HCT116 (cell line): ENCODE results near the gene NFIA. TPM values are rescaled to one million over a fixed set of nuclear protein-coding genes. Genes with fewer than 3 reads are reported as not detected.

Source experiments
- ATAC-seq: fragments of 200-7000 bp; cut with Tn5 transposase; 2 replicates; pipeline ENCODE4 v1.9.1; 2020; ENCODE audit warnings: mild to moderate bottlenecking, moderate library complexity
- BruUV-seq: library from RNA; stranded (reverse); fragments of 400-500 nt; replicated peaks from 2 replicates; lab custom pipeline; 2021; lab: Mats Ljungman, UMichigan
- CTCF ChIA-PET: fragments of 300-600 bp; sonication (Branson Sonifier 250); formaldehyde crosslinking; loops from one replicate; lab custom pipeline; 2021; ENCODE audit warnings: antibody characterized with exemption; lab: Charles Lee
- POLR2A ChIA-PET: fragments of 300-600, 350-600 bp; sonication (Branson Sonifier 250); formaldehyde crosslinking; loops from one replicate; lab custom pipeline; 2021; ENCODE audit warnings: antibody characterized with exemption; lab: Charles Lee
- RAD21 ChIA-PET, 2 experiments: fragments of 300-600 bp; sonication (Branson Sonifier 250); formaldehyde crosslinking; loops; one replicate each; lab custom pipeline; 2023; ENCODE audit warnings: low total read pairs in 2 of 2; ENCODE audit not compliant: uncharacterized antibody in 2 of 2, unreplicated experiment in 2 of 2, low non-redundant PET in 1 of 2; lab: Charles Lee
- DNase-seq: peaks from one replicate; pipeline ENCODE4 v3.0.0-alpha.2; 2010; ENCODE audit warnings: low read depth, low spot score
- H2AFZ ChIP-seq: fragments of 200-600 bp; shearing (Covaris generic), sonication (generic); 2 replicates; pipeline ENCODE4 v1.6.1; 2017; ENCODE audit warnings: low read depth, mixed run types, mixed read lengths, antibody characterized with exemption, low read length; ENCODE audit not compliant: poor library complexity, severe bottlenecking
- H3K27ac ChIP-seq: 2 replicates; pipeline ENCODE4 v1.5.1; 2012; ENCODE audit warnings: low read depth, low read length
- H3K27me3 ChIP-seq: fragments of 200-600 bp; sonication (generic); 2 replicates; pipeline ENCODE4 v1.6.1; 2016; ENCODE audit warnings: mixed run types, low read length, mixed read lengths; ENCODE audit not compliant: insufficient read depth
- H3K36me3 ChIP-seq, 2 experiments: fragments of 200-500 bp in 1 of 2; fragments of 200-600 bp in 1 of 2; sonication (Bioruptor generic) in 1 of 2; sonication (generic) in 1 of 2; 2 replicates each; pipeline versions ENCODE4 v1.5.1 to v1.6.1; 2014 to 2016; ENCODE audit warnings: low read length in 2 of 2, inconsistent platforms in 1 of 2, mixed read lengths in 1 of 2, mixed run types in 1 of 2; ENCODE audit not compliant: insufficient read depth in 2 of 2, control insufficient read depth in 1 of 2
- H3K4me1 ChIP-seq, 2 experiments: fragments of 200-600 bp in 1 of 2; sonication (generic) in 1 of 2; 2 replicates each; pipeline versions ENCODE4 v1.5.1 to v1.6.1; 2012 to 2017; ENCODE audit warnings: low read length in 2 of 2, inconsistent platforms in 1 of 2, mild to moderate bottlenecking in 1 of 2, mixed read lengths in 1 of 2, mixed run types in 1 of 2, moderate library complexity in 1 of 2; ENCODE audit not compliant: insufficient read depth in 2 of 2, control insufficient read depth in 1 of 2
- H3K4me2 ChIP-seq: fragments of 200-600 bp; sonication (generic); 2 replicates; pipeline ENCODE4 v1.6.1; 2017; ENCODE audit warnings: mixed run types, low read length, mixed read lengths
- H3K4me3 ChIP-seq, 2 experiments: fragments of 200-600 bp in 1 of 2; sonication (generic) in 1 of 2; replicated peaks in 1 of 2; 2 replicates each; pipeline ENCODE4 v1.5.1; 2011 to 2016; ENCODE audit warnings: low read length in 2 of 2, control low read depth in 1 of 2, low read depth in 1 of 2, mild to moderate bottlenecking in 1 of 2, mixed read lengths in 1 of 2, mixed run types in 1 of 2
- H3K79me2 ChIP-seq: fragments of 200-600 bp; sonication (generic); 2 replicates; pipeline ENCODE4 v1.6.1; 2017; ENCODE audit warnings: mild to moderate bottlenecking, mixed run types, low read length, moderate library complexity, mixed read lengths; ENCODE audit not compliant: insufficient read depth
- H3K9ac ChIP-seq: fragments of 200-600 bp; sonication (generic); 2 replicates; pipeline ENCODE4 v1.6.1; 2016; ENCODE audit warnings: low read length, mixed read lengths
- H3K9me2 ChIP-seq: fragments of 200-600 bp; sonication (generic), shearing (Covaris generic); 2 replicates; pipeline ENCODE4 v1.6.1; 2017; ENCODE audit warnings: mixed run types, mild to moderate bottlenecking, moderate library complexity; ENCODE audit not compliant: insufficient read depth
- H3K9me3 ChIP-seq, 2 experiments: fragments of 200-500 bp in 1 of 2; fragments of 200-600 bp in 1 of 2; sonication (Bioruptor generic) in 1 of 2; sonication (generic) in 1 of 2; 2 replicates each; pipeline ENCODE4 v1.6.1; 2014 to 2017; ENCODE audit warnings: low read length in 2 of 2, mixed read lengths in 2 of 2, inconsistent platforms in 1 of 2, low read depth in 1 of 2, mild to moderate bottlenecking in 1 of 2, mixed run types in 1 of 2, moderate library complexity in 1 of 2; ENCODE audit not compliant: control insufficient read depth in 1 of 2, insufficient read depth in 1 of 2
- H4K20me1 ChIP-seq: fragments of 200-600 bp; sonication (generic), shearing (Covaris generic); 2 replicates; pipeline ENCODE4 v1.6.1; 2017; ENCODE audit warnings: mixed run types, mild to moderate bottlenecking, moderate library complexity; ENCODE audit not compliant: insufficient read depth
- CEBPB ChIP-seq: IDR thresholded peaks from 2 replicates; pipeline ENCODE4 v1.6.1; 2012; ENCODE audit warnings: low read depth
- EGR1 ChIP-seq: IDR thresholded peaks from 2 replicates; pipeline ENCODE4 v1.6.1; 2012; ENCODE audit warnings: low read depth
- EZH2 ChIP-seq: fragments of 200-600 bp; sonication (generic); IDR thresholded peaks from 2 replicates; pipeline ENCODE4 v1.6.1; 2017; ENCODE audit warnings: antibody characterized with exemption, mixed run types
- FOSL1 ChIP-seq: IDR thresholded peaks from 2 replicates; pipeline ENCODE4 v1.6.1; 2012; ENCODE audit warnings: low read depth
- POLR2AphosphoS5 ChIP-seq: IDR thresholded peaks from 2 replicates; pipeline ENCODE4 v1.6.1; 2011; ENCODE audit warnings: mild to moderate bottlenecking, low read depth, low read length, moderate library complexity
- TCF7L2 ChIP-seq: IDR thresholded peaks from 2 replicates; pipeline ENCODE4 v1.7.0; 2011; ENCODE audit warnings: borderline replicate concordance, inconsistent platforms; ENCODE audit not compliant: insufficient read depth, insufficient read length; ENCODE audit errors: extremely low read depth
- YY1 ChIP-seq: IDR thresholded peaks from 2 replicates; pipeline ENCODE4 v1.6.1; 2011; ENCODE audit warnings: low read length, low read depth, moderate library complexity, mild to moderate bottlenecking; ENCODE audit not compliant: insufficient replicate concordance; ENCODE audit errors: extremely low read depth
- ZBTB33 ChIP-seq: IDR thresholded peaks from 2 replicates; pipeline ENCODE4 v1.6.1; 2011; ENCODE audit warnings: mild to moderate bottlenecking, low read length, moderate library complexity; ENCODE audit not compliant: insufficient replicate concordance; ENCODE audit errors: extremely low read depth
- ZNF274 ChIP-seq: fragments of 200-500 bp; sonication (Bioruptor generic); IDR thresholded peaks from 2 replicates; pipeline ENCODE4 v1.6.1; 2014; ENCODE audit warnings: mild to moderate bottlenecking, low read depth, low read length, inconsistent platforms
- intact Hi-C: fragments of 100-400 bp; cut with micrococcal nuclease; formaldehyde crosslinking; loops from 2 replicates; pipeline ENCODE4 v1.10.0; 2022
- total RNA-seq: library from RNA; stranded (reverse); gene quantifications from one replicate; pipeline ENCODE4 v1.2.1, GENCODE V29; 2021; ENCODE audit not compliant: unreplicated experiment
- TF ChIP-seq, protein P1 (sequence below): IDR thresholded peaks from 2 replicates; pipeline ENCODE4 v1.6.1; 2012; ENCODE audit warnings: low read depth

The NFIA gene
- total RNA-seq, 1 experiment from 2014 or later: 17.2 TPM

GRCh38 chr1:61293986-61294504, 211.7 kb downstream of the NFIA start:
- Histone ChIP-seq H3K27me3 (no peaks in the 10 kb centered on the region), H3K27ac (no peak overlapping the region)
- intact Hi-C loops: no loop called here

GRCh38 chr1:61294930-61295329, 212.6 kb downstream of the NFIA start:
- H2AFZ ChIP-seq: no peak overlapping the region
- BruUV-seq: no TSS peak
- H3K4me3 ChIP-seq: no peak overlapping the region
- no peak overlapping the region for H3K27ac ChIP-seq
- ChIA-PET RAD21 (no interaction called here), CTCF (no interaction called here), POLR2A (no interaction called here)
- no peaks in the 10 kb centered on the region for H3K79me2 ChIP-seq
- ATAC-seq (no peak), DNase-seq (no peak)
- no peaks in the 10 kb centered on the region for H3K27me3 ChIP-seq
- intact Hi-C loops: no loop called here
- H3K9me3 ChIP-seq: no peaks in the 10 kb centered on the region
- H3K4me1 ChIP-seq: no peaks in the 10 kb centered on the region
- no peak overlapping the region for H3K9ac ChIP-seq
- no peaks in the 10 kb centered on the region for H3K36me3 ChIP-seq
- H3K4me2 ChIP-seq: no peak overlapping the region
- no peaks in the 10 kb centered on the region for H4K20me1 ChIP-seq
- H3K9me2 ChIP-seq: no peaks in the 10 kb centered on the region
- TF ChIP-seq YY1: no peak
- TF ChIP-seq, protein P1, sequence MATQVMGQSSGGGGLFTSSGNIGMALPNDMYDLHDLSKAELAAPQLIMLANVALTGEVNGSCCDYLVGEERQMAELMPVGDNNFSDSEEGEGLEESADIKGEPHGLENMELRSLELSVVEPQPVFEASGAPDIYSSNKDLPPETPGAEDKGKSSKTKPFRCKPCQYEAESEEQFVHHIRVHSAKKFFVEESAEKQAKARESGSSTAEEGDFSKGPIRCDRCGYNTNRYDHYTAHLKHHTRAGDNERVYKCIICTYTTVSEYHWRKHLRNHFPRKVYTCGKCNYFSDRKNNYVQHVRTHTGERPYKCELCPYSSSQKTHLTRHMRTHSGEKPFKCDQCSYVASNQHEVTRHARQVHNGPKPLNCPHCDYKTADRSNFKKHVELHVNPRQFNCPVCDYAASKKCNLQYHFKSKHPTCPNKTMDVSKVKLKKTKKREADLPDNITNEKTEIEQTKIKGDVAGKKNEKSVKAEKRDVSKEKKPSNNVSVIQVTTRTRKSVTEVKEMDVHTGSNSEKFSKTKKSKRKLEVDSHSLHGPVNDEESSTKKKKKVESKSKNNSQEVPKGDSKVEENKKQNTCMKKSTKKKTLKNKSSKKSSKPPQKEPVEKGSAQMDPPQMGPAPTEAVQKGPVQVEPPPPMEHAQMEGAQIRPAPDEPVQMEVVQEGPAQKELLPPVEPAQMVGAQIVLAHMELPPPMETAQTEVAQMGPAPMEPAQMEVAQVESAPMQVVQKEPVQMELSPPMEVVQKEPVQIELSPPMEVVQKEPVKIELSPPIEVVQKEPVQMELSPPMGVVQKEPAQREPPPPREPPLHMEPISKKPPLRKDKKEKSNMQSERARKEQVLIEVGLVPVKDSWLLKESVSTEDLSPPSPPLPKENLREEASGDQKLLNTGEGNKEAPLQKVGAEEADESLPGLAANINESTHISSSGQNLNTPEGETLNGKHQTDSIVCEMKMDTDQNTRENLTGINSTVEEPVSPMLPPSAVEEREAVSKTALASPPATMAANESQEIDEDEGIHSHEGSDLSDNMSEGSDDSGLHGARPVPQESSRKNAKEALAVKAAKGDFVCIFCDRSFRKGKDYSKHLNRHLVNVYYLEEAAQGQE: no peak
- no peak for TF ChIP-seq ZNF274
- no peak for TF ChIP-seq CEBPB
- no peak for TF ChIP-seq EGR1
- TF ChIP-seq TCF7L2: no peak
- no peak for TF ChIP-seq FOSL1

More at GRCh38 chr1:61293986-61294504, 211.7 kb downstream of the NFIA start:
- ChIA-PET RAD21 (no interaction called here), POLR2A (no interaction called here), CTCF (no interaction called here)
- no peaks in the 10 kb centered on the region for H3K4me1 ChIP-seq
- no peak for TF ChIP-seq POLR2AphosphoS5
- TF ChIP-seq EZH2: no peak
- no peak for TF ChIP-seq ZBTB33
- TF ChIP-seq FOSL1: no peak
- TF ChIP-seq EGR1: no peak
- ATAC-seq (no peak), DNase-seq (no peak)
- no peaks in the 10 kb centered on the region for H3K9me3 ChIP-seq
- no peaks in the 10 kb centered on the region for H3K79me2 ChIP-seq
- H3K4me2 ChIP-seq: no peak overlapping the region
- BruUV-seq: no TSS peak
- H4K20me1 ChIP-seq: no peaks in the 10 kb centered on the region
- no peak overlapping the region for H2AFZ ChIP-seq
- no peak overlapping the region for H3K9ac ChIP-seq
- no peaks in the 10 kb centered on the region for H3K9me2 ChIP-seq
- no peaks in the 10 kb centered on the region for H3K36me3 ChIP-seq
- H3K4me3 ChIP-seq: no peak overlapping the region
